Fibroblast of mammary gland (primary cell): ENCODE data around the gene PTPRO.

Source experiments
- DNase-seq: peaks from one replicate; pipeline ENCODE4 v3.0.0-alpha.2; 2010; ENCODE audit warnings: low read depth
- H3K4me3 ChIP-seq: 2 replicates; pipeline ENCODE4 v1.5.1; 2011; ENCODE audit warnings: low read depth, mild to moderate bottlenecking, low read length, moderate library complexity; ENCODE audit not compliant: control insufficient read depth
- TF ChIP-seq, protein P1 (sequence below): conservative IDR thresholded peaks from 2 replicates; pipeline ENCODE4 v1.5.1; 2011; ENCODE audit warnings: low read depth, low read length, inconsistent platforms; ENCODE audit not compliant: control insufficient read depth, insufficient read depth

PTPRO gene

DNA sequence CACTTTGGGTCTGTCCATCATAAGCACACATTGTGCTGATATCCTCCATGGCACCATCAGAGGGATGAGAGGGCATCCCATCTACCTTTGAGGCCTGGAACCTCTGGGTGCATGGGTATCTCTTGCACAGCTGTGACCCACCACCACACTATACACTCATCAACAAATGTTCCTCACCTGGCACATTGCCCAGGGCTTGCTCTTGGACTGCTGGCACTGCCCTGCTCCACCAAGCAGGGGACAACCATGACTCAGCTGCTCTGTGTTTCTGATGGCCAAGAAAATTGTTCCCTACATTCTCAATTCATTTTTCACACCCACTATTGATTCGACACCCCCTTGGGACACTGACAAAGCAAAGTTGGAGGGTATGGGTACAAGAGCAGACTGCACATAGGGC lies 155.5 kb downstream of the PTPRO start:
- no peak overlapping the region for H3K4me3 ChIP-seq
- DNase-seq, result no peak
- TF ChIP-seq, protein P1, sequence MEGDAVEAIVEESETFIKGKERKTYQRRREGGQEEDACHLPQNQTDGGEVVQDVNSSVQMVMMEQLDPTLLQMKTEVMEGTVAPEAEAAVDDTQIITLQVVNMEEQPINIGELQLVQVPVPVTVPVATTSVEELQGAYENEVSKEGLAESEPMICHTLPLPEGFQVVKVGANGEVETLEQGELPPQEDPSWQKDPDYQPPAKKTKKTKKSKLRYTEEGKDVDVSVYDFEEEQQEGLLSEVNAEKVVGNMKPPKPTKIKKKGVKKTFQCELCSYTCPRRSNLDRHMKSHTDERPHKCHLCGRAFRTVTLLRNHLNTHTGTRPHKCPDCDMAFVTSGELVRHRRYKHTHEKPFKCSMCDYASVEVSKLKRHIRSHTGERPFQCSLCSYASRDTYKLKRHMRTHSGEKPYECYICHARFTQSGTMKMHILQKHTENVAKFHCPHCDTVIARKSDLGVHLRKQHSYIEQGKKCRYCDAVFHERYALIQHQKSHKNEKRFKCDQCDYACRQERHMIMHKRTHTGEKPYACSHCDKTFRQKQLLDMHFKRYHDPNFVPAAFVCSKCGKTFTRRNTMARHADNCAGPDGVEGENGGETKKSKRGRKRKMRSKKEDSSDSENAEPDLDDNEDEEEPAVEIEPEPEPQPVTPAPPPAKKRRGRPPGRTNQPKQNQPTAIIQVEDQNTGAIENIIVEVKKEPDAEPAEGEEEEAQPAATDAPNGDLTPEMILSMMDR, result no peak

DNA sequence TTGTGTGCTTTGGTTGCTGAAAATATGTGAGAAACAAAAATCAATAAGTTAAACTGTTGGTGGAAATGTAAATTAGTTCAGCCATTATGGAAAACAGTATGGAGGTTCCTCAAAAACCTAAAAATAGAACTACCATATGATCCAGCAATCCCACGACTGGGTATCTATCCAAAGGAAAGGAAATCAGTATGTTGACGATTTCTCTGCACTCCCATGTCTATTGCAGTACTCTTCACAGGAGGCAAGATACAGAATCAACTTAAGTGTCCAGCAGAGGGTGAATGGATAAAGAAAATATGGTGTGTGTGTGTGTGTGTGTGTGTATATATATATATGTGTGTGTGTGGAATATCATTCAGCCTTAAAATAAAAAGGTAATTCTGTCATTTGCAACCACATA lies 159.5 kb downstream of the PTPRO start:
- no peak for DNase-seq
- TF ChIP-seq, protein P1, result no peak
- no peak overlapping the region for H3K4me3 ChIP-seq

DNA sequence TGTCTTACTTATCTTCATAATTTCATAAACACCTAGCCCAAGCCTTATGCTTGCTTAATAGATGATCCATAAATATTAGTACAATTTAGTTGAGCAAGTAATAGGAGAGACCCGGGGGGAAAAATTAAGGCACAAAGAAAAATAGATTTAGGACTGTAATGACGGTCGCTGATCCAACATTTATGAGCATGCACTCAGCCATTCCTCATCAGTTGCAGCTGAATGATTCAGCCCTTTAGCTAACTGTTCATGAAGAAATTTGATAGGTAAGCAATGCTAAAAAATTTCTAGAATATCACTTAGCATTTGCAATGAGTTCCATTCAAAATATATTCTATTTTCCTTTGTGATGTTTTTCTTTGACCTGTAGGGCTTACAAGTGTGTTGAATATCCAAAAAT lies 163.2 kb downstream of the PTPRO start:
- TF ChIP-seq, protein P1, result no peak
- no peak for DNase-seq
- no peak overlapping the region for H3K4me3 ChIP-seq

DNA sequence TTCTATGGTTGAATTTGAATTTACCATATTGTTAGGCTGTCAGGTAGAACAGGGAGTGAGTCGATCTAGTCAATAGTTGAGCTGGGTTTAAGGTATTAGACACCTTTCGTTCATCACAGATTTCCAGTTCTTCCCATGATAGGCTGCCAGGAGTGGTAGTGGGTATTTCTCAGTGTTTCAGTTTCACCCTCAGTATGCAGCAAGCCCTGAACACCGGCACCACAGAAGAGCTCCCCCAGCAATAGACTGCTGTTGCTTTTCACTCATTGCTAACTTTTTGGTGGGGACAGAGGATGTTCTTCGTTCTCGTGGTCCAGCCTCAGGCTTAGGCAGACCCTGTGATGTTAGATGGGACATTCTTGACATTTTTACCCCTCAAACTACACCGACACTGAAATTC lies 164.6 kb downstream of the PTPRO start:
- TF ChIP-seq, protein P1, result no peak
- no peak for DNase-seq
- no peak overlapping the region for H3K4me3 ChIP-seq

DNA sequence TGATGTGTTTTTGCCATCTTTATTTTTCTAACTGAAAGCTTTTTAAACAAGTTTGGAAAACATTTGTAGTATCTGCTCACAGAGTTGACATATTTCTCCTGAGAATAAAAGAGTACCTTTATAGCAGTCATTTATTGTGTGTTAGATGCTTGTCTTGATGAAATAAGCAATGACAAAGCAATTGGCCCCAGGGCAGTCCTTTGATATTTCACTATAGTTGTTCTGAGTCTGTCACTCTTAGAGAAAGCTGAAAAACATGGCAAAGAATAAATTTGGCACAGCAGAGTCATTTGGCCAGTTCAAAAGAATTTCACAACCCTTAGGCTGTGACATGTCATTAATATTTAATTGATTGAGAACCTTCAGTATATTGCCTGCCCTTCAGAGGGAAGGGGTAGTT lies 166.2 kb downstream of the PTPRO start:
- TF ChIP-seq, protein P1, result no peak
- H3K4me3 ChIP-seq, result no peak overlapping the region
- DNase-seq, result no peak

DNA sequence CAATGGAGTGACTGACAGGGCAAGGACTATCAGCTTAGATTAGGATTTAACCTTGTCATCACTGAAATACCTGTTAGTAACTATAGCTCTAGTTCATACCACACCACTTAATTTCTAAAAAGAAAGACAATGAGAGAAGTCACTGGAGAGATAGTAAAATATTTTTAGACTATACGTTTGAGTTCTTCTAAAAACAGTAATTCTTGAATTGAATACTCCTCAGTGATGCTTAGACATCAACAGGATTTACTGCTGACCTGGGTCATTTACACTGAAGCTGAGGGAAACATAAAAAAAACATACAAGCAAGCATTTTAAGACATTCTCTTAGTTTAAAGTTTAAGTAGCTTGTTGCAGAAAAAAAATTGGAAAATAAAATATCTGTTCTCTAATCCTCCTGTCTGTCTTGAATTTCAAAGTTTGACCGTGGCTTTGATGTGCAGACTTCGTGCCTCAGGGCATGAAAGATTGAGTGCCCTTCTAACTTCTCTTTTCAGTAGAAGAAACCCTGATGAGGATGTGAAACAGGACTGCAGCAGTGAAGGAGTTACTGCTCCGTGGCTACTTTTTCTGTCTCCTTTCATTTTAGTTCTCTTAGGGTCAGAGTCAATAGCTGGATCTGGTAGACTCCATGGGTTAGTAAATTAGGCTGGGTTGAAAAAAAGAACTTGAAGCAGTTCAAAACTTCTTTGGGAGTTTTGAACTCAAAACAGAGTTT lies 172.2 kb downstream of the PTPRO start:
- DNase-seq, result no peak
- TF ChIP-seq, protein P1, result no peak

DNA sequence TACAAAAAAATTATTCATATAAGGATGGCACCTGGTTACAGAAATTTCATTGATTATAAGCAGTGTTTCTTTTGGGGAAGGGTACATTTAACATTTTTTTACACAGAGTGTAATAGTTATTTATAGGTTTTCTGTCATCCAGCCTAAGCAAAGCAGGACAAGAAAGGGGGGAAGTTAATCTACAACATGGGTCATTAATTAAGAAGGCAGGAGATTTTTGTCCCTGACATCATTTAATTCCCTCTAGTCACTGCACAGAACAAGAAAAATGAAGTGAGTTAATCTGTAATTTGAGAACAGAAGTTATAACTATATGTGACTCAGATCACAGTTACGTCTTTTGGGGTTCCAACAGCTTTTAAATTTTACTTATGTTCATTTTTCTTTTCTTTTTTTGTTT lies 173.4 kb downstream of the PTPRO start:
- TF ChIP-seq, protein P1, result no peak
- DNase-seq, result no peak
- no peak overlapping the region for H3K4me3 ChIP-seq

More for the DNA sequence above, 172.2 kb downstream of the PTPRO start:
- H3K4me3 ChIP-seq, result no peak overlapping the region
